RPMI8226 (cell line): Measurements from ENCODE around the gene SART3.
"Not testable (repeated sequence)": the region's sequence is repeated elsewhere in the genome, so short reads cannot be mapped to it uniquely, and the experiment has no call there.

ENCODE experiments used
- DNase-seq: peaks from one replicate; pipeline ENCODE4 v3.0.0-alpha.2; 2015

The SART3 gene

DNA sequence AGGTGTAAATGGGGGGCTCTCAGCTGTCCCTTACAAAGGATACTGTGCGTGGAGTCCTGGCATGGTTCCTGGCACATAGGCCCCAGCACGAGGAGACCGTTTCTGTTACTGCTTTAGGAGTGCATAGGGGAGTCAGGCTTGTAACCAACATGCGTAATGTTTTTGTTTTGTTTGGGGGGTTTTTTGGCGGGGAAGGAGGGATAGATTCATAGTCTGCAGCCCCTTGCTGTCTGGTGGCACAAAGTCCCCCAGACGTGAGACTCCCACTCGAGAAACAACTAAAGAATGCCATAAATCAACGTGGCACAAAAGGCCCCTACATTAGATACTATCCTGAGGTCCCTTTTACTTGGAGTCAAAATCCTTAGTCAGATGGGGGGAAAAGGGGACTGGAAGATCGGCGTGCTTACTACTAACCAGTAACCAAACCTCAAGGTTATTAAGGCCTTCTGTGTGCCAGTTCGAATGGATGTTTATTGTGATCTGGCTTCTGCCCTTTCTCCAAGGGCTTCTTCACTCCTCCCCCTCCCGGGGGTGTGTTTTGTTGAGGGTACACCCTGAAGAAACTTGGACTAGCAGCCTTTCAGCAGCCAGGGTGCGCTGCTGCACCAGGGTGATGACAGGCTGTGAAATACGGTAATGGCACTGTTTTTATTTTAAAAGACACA, 2.3 kb upstream of the SART3 start:
- DNase-seq = peak; percentile 94

DNA sequence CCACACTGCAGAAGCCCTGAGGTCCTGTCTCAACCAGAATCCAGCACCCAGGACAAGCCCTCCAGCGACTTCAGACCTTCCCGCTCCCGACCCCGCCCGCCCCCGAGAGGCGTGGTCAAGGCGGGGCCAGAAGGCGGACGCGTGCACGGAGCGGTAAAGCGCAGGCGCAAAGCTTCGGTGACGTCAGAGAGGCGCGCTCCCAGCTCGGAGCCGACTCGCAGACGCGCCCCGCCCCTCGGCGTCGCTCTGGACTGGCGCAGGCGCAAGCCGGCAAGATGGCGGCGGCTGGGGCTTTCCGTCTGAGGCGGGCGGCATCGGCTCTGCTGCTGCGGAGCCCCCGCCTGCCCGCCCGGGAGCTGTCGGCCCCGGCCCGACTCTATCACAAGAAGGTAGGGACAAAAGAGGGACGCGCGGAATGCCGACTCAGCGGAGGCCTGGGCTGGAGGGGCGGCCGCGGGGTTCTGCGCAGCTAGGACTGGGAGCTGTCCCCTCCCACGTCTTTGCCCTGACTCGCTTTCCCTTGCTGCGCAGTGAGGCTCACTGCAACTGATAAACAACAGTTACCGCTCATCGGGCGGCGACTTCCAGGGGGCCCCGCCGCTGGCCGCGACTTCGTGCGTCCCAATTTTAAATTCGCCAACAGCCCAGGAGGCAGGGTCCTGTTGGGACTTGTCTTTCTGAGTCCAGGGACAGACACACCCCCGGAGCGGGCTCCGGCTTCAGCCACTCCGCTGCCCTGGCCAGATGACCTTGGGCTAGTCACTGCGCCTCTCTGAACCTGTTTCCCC, 1.6 kb upstream of the SART3 start, which contains the start of gene ISCU:
TSS of gene ISCU (plus strand) at position 249 of the 788 bp plus-strand sequence. CDS start at position 276, 27 bp downstream.
- peak; percentile 99 for DNase-seq

DNA sequence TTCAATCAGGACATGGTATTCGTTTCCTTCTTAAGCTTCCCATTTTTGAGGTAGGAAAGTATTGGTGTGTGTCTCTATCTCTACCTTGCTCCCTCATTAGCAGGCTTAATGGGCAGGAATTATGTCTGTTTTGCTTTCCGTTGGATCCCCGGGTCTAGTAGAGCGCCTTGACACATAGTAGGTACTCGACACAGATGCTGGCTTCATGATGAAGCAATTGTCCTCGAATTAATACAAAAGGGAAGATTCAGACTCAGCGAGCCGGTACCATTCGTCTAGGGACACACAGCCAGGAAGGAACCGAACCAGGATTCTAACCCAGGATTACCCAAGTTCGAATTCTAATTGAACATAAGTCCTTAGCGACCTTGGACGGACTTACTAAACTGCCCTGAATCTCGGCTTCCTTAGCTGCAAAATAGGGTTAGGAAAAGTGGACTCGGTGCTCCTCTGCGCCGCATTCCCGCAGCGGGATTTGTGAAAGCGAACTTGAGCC, 927 bp upstream of the SART3 start:
- DNase-seq = no peak

DNA sequence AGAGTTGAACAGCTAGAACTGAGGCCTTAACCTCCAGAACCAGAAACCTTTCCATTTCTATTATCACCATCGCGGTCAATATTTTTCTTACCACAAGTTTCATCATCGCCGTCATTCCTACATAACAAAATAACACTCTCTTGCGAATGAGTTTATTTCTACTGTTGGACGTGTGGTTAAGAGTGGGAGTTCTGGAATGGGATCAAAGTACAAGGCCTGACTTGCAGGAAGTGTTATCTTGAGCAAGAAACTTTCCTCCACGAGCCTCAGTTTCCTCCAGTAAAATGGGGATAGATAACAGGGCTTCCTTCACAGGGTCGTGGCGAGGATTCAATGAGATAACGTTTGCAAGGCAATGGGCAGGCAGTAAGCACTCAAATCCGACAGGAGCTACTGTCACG, 652 bp downstream of the SART3 start:
- no peak for DNase-seq

DNA sequence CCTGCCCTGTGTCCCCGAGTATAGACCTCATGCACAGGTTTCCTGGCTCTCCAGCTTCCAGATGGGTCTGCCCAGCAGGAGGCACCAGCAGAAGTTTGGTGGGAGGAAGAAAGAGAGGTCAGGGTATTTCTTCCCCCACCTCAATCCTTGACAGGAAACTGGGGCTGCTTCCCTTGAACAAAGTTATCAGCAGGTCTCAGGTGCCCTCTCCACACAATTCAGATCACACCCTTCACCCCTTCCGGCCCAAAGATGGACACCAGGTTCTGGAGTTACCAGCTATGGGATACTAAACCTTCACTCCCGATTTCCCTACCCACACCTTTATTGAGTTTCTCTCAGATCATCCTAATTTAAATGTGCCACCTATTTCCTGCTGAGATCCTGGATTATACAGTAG, 1.2 kb downstream of the SART3 start:
- no peak for DNase-seq

DNA sequence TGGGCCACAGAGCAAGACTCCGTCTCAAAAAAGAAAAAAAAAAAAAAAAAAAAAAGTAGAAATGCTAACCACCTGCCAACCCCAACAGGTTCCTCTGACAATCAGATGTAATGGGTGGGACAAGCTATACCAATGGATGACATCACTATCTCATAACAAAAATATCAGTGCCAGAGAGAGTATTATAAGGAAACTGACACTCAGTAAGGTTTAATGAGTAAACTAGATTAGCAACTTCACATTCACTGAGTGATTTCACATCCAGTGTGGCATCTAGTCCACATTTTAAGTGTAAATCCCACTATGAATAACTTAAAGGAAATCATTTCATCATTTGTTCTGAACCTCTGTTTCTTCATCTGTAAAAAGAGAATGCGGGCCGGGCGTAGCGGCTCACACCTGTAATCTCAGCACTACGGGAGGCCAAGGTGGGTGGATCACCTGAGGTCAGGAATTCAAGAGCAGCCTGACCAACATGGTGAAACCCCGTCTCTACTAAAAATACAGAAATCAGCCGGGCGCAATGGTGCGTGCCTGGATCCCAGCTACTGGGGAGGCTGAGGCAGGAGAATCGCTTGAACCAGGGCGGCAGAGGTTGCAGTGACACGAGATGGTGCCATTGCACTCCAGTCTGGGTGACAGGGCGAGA, 1.8 kb downstream of the SART3 start:
- no peak for DNase-seq

DNA sequence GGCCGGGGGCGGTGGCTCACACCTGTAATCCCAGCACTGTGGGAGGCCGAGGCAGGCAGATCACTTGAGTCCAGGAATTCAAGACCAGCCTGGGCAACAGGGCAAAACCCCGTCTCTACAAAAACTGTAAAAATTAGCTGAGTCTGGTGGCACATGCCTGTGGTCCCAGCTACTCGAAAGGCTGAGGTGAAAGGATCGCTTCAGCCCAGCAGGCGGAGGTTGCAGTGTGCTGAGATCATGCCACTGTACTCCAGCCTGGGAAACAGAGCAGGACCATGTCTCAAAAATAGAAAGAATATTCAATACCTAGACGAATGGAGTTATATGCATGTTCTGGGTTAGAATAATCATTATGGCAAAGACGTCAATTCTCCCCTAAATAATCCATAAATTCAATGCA, 5.6 kb downstream of the SART3 start:
- DNase-seq = not testable (repeated sequence)

DNA sequence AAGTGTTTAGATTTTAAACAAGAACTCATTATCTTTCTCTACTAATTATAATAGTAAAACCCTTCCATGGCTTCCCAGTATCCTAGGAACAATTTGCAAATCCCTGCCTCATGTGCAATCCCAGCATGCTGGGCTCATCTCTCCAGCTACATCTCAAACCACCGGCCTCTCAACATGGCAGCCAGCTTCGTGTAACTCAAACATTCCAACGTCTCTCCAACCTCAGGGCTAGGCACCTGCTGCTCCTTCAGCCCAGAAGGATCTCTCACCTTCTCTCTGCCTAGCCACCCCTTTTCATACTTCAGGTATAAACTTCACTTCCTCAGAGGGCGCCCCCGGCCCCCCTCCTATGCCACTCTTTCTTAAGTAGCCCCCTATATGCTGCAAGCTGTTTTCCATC, 7.2 kb downstream of the SART3 start:
- DNase-seq = no peak

DNA sequence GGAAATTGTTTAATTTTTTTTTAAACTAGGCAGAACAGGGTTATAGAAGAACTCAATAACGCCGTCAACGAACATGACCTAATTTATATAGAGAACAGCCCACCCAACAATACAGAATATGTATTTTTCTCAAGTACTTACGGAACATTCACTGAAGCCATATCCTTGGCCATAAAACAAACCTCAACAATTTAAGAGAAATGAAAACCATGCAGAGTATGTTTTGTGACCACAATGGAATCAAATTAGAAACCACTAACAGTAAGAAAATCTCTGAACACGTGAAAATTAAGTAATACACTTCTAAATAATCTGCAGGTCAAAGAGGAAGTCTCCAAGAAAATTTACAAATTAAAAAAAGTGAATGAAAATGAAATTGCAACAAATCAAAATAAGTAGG, 9.4 kb downstream of the SART3 start:
- DNase-seq = no peak

DNA sequence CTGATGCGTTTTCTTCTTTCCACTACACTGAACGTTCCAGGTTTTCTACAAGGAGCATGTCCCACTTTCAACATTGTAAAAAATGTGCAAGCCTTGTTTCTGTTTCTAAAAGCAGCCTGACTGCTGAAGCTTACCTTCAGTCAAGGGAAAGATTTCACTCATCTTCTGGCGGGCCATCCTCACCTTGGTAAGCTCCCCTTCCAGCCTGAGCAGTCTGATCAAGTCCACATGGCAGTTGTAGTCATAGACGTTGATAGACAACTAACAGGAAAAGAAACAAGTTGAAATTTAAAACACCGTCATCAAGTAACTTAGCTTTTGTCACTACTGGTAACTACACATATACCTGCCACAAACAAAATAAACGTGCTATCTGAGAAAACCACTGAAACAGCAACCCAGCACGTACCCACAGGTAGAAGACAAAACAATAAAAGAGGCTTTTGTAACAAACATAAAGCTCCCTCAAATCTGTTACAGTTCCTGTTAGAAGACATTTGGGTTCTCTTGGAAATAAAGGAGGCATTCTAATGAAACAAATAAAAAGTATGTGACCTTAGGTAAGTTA, 11.9 kb downstream of the SART3 start:
- DNase-seq = no peak

DNA sequence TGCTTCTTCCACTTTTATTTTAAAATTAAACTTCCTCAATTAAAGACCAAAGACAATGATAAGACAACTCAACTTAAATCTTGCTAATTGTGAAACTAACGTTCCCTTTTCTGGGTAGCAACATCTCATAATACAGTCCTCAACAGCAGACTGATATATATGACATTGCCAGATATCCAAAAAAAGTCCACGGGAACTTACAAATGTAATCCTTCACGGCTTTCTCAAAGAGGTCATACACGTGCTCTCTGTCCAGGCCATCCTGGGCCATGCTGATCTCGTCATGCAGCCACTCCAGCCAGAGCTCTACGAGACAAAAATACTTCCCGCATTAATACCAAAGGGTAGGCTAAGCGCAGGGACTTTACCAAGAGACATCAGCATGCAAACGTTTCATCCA, 13.3 kb downstream of the SART3 start:
- DNase-seq = no peak

DNA sequence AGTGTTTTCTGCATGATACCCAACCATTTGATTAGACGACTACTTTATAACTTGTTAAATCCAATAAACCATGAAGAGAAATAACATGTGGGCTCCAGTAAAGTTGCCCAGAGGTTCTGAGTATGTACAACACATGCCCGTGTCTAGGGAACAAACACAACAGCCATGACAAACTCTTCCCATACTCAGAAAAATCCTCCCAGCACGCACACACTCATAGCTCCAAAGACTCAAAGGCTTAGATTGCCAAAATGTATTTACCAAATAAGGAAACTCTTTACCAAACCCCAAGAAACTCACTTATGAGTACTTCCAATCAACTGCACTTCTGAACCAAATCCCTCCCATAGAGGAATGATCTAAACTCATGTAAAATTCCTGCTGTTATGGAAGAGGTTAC, 17.3 kb downstream of the SART3 start:
- no peak for DNase-seq

DNA sequence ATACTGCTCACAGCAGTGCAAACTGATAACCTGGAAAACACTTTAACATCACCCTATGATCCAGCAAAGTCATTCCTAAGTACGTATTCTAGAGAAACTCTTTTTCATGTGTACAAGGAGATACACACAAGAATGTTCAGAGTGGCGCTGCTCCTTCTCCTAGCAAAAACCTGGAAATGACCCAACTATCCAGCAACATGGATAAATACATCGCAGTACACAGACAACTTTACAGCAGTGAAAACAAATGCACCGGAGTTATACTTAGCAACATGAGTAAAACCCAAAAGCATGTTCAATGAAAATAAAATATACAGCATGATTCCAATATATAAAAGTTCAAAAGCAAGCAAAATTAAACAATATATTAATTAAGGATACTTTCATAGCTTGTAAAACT, 18.7 kb downstream of the SART3 start:
- no peak for DNase-seq

DNA sequence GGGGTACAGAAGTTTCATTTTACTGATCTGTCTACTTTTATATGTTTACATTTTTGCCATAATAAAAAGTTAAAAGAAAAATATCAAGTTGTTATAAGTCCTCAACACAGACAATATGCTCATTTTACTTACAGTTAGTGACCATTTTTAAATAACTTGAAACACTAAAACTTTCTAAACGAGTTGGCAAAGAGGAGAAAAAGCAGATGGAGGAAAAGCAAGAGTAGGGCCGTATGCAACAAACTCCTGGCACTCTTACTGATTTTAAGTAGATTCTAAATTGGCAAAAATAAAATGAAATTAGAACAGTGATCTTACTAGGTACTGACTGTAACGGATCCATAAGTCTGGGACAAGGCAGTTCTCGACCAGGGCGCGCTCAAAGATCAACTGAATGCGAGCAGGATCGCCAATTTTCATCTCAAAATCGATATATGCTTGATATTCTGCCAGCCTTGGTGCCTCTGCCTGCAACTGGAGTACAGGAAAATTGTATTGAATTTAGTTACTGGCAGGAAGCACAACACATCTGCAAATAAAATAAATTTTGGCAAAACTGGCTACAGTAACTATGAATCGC, 22.3 kb downstream of the SART3 start:
- DNase-seq = no peak

DNA sequence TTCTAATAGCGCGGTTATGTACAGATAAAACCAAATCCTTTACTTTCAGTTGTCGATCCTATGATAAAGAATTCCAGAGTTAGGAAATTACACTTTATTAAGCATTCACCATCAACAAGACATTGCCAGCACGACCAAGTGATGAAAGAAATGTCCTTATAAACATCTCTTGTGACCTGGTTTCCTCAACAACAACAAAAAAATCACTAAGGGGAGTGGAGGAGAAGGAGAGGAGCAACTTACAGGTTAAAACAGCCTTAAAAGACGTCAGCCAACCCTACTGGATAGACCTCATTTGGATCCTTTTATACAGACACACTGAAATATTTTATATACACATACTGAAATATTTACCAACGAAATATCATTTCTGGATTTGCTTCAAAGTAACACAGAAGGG, 22.8 kb downstream of the SART3 start:
- DNase-seq = no peak

DNA sequence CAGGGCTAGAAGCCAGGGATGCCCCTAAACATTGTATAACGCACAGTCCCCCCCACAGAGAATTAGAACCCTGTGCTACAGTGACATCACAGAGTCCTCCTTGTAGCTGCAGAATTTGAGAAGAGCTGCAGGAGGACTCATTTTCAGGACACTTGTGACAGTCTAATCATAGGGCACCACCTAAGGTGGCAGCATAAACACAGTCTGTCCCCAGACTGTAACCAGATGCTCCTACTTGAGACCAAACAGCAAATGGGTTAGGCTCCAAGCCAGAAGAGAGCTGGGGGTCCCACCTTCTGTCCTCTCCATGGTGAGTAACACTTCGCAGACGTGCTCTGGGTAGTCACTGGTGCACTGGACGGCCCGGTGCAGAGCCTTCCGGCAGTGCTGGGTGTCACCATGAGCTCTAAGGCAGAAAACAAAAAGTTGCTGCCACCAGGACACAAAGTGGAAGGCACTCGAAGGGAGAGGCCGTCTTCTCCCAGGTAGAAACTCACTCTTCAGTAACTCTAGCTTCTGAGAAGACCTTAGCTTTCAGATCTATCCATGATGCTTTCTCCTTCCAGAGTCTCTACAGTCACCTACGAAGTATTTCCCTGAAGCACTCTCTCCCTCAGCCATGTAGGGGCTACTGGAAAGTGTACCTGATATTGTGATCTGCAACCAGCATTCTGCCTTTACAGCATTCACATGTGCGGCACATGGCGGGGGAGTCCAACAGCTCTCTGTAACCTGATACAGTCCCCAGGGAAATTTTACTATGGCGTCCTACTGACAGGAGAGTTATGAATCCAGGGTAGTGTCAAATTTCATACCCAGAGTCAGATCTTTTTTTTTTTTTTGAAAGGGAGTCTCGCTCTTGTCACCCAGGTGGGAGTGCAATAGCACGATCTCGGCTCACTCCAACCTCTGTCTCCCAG, 28.8 kb downstream of the SART3 start:
- DNase-seq = no peak

DNA sequence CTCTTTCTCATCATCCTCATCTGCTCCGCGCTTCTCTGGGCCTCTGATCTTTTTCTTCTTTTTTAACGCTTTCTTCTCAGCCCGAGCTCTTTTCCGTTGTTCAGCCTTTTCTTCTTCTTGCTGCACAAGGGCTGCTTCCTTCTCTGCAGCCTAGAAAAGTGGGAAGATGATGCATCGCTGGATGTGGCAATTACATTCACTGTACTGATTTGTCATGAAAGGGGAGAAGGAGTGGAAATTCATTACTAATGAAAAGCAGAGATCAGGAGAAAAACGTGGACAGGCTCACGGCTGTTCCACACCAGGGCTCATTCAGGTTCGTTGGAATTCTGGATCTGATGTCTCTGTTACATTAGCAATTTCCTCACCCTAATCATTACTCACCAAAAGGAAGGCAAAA, 30.8 kb downstream of the SART3 start:
- no peak for DNase-seq

DNA sequence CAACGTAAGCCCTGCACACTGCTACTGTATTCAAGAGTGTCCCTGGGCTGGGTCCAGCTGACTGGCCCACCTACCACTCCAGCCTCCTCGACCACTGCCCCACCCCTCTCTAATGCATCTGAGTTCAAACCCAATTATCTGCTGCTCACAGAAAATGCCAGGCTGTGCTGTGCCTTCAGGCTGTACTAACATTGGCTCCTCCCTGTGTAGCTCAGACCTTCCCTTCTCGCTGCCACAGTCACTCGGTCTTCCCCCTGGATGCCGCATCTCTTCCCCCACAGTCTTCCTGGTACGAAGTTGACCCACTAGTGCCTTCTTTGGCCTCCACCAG, 33.8 kb downstream of the SART3 start:
- no peak for DNase-seq

DNA sequence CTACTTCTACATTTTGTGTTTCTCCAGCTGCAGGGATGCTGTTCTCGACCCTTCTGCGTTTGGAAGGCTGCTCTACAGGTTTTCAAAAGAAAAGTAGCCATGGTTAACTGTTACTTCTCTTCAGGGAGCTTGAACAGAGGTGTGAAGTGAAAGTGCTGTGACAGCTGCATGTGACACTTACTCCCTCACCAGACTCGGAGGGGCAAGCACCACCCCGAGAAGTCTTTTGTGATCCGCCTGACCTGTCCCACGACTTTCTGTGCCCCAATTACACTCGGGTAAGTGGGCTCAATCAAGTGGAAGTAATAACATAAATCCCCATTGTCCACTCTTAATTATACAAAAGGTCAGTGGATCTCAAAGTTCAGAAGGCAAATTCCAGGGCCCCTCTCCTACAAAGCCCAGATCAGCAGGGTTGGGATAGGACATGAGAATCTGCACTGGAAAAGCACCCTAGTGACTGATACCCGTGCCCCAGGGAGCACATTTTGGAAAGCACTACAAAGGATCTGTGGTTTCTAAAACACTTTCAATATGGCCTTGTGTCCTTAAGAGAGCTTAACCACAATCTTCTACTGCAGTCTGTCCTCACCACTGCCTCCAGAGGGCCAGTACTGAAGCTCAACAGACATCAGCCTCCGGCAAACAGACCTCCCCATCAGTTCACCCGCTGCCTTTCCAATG, 34.3 kb downstream of the SART3 start:
- no peak for DNase-seq

DNA sequence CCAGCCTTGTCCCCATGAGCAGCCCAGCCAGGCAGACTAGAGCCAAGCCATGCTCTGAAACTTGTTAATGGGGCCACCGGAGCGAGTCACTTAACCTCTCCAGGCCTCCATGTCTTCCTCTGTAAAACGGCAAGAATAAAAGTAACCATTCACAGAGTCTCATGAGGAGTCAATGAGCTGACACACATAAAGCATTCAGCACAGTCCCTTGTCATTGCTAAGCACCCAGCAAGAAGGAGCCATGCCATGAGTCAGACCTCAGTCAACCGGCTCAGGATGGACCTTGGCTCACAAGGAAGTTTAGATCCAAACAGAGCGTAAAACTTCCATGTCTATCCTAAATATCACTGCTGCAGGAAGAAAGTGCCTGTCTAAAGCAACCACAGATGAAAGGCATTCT, 35.3 kb downstream of the SART3 start:
- no peak for DNase-seq

DNA sequence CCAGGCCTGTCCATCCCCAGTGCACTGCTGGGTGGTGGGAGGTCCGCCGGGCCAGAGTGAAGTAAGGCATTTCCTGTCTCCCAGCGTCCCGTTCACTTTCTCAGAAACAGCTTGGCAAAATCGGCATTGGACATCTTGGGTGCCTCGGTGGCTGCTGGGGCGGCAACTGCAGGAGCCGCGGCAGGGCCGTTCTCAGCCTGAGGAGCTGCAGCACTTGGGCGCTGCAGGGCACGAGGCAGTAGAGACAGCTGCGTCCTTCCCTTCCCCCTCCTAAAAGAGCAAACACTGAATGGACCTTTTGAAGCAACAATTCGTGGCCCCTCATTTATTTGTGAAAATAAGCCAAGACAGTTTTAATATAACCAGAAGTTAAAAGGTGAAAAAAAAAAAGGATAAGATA, 37.6 kb downstream of the SART3 start:
- DNase-seq = no peak

DNA sequence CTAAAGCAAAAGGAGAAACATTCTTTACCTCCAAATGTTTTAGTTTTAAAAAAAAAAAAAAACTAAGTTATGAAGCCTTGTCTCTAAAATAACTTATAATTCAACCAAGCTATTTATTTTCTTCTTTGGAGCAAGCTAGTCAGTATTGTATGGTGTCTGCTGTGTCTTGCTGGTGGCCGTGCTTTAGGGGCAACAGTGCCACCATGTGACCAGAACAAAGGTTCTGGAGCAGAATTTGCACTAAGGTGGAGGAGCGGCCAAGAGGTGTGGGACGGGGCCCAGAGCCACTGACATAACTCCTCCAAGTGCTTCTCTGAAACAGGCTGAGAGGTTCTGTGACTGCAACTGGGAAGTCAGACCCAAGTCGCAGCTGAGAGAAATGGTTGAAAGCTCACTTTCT, 41.4 kb downstream of the SART3 start:
- DNase-seq = no peak
